HepG2 (cell line): ENCODE results near the gene MIEF1. TPM values are rescaled to one million over a fixed set of nuclear protein-coding genes. Genes with fewer than 3 reads are reported as not detected.
A peak's percentile ranks its signal among the peaks of the same experiment; 100 is the strongest.

Source experiments
- BRD4 ChIP-seq: sonication (generic); formaldehyde crosslinking; IDR thresholded peaks from 2 replicates; pipeline ENCODE4 v1.4.0; 2020; ENCODE audit warnings: missing genetic modification reagents
- ETS1 ChIP-seq: sonication (generic); formaldehyde crosslinking; IDR thresholded peaks from 2 replicates; pipeline ENCODE4 v1.4.0; 2020; ENCODE audit warnings: missing genetic modification reagents
- FOXM1 ChIP-seq: sonication (generic); formaldehyde crosslinking; IDR thresholded peaks from 2 replicates; pipeline ENCODE4 v1.5.0; 2020; ENCODE audit warnings: missing genetic modification reagents
- FOXO1 ChIP-seq: sonication (generic); formaldehyde crosslinking; IDR thresholded peaks from 2 replicates; pipeline ENCODE4 v1.4.0; 2020; ENCODE audit warnings: missing genetic modification reagents
- HNF4A ChIP-seq: sonication (generic); formaldehyde crosslinking; IDR thresholded peaks from 2 replicates; pipeline ENCODE4 v1.4.0; 2020; ENCODE audit warnings: missing genetic modification reagents
- KDM1A ChIP-seq: IDR thresholded peaks from 2 replicates; pipeline ENCODE4 v1.6.1; 2016; ENCODE audit warnings: missing compliant biosample characterization
- NFE2L1 ChIP-seq: sonication (generic); formaldehyde crosslinking; IDR thresholded peaks from 2 replicates; pipeline ENCODE4 v1.4.0; 2020; ENCODE audit warnings: missing genetic modification reagents, mild to moderate bottlenecking, borderline replicate concordance
- PLSCR1 ChIP-seq: sonication (generic); formaldehyde crosslinking; IDR thresholded peaks from 2 replicates; pipeline ENCODE4 v1.5.0; 2020; ENCODE audit warnings: missing genetic modification reagents, mild to moderate bottlenecking, borderline replicate concordance
- STAT5B ChIP-seq: sonication (generic); formaldehyde crosslinking; IDR thresholded peaks from 2 replicates; pipeline ENCODE4 v1.4.0; 2020; ENCODE audit warnings: missing genetic modification reagents
- TERF1 ChIP-seq: sonication (generic); formaldehyde crosslinking; IDR thresholded peaks from 2 replicates; pipeline ENCODE4 v1.8.0; 2022; ENCODE audit warnings: mild to moderate bottlenecking, missing genetic modification reagents, moderate library complexity
- TRIM24 ChIP-seq: sonication (generic); formaldehyde crosslinking; IDR thresholded peaks from 2 replicates; pipeline ENCODE4 v1.8.0; 2022; ENCODE audit warnings: mild to moderate bottlenecking, missing genetic modification reagents
- U2AF1 ChIP-seq: fragments of 200-400 bp; formaldehyde crosslinking; optimal IDR thresholded peaks from 2 replicates; pipeline ENCODE3; 2017; ENCODE audit warnings: mild to moderate bottlenecking, low read depth, low read length
- ZNF17 ChIP-seq: sonication (generic); formaldehyde crosslinking; IDR thresholded peaks from 2 replicates; pipeline ENCODE4 v1.5.0; 2020; ENCODE audit warnings: mild to moderate bottlenecking, missing genetic modification reagents
- ZNF660 ChIP-seq: sonication (generic); formaldehyde crosslinking; IDR thresholded peaks from 2 replicates; pipeline ENCODE4 v1.5.1; 2020; ENCODE audit warnings: mild to moderate bottlenecking, low read depth, missing genetic modification reagents, borderline replicate concordance
- ZNF75D ChIP-seq: sonication (generic); formaldehyde crosslinking; IDR thresholded peaks from 2 replicates; pipeline ENCODE4 v1.8.1; 2023; ENCODE audit warnings: missing genetic modification reagents, mild to moderate bottlenecking, borderline replicate concordance
- ZNF891 ChIP-seq: sonication (generic); formaldehyde crosslinking; IDR thresholded peaks from 2 replicates; pipeline ENCODE4 v1.5.0; 2020; ENCODE audit warnings: mild to moderate bottlenecking, missing genetic modification reagents
- polyA plus RNA-seq, 8 experiments: library from polyadenylated mRNA; depleted of rRNA in 3 of 8; stranded (reverse) in 7 of 8; unstranded in 1 of 8; fragments of >200 nt; fragmentation: Illumina TruSeq in 4 of 8; extraction: Trizol in 4 of 8; gene quantifications; 2 replicates each; pipeline versions ENCODE4 v1.2.1 to v1.2.3, GENCODE V29; 2011 to 2016; ENCODE audit warnings: low read depth in 4 of 8, missing spikeins in 1 of 8, mixed read lengths in 1 of 8; ENCODE audit not compliant: insufficient read depth in 1 of 8
- total RNA-seq, 5 experiments: library from RNA; depleted of rRNA; stranded (reverse); fragments of >200 nt; fragmentation: Illumina TruSeq; extraction: Trizol; gene quantifications; 2 replicates each; pipeline ENCODE4 v1.2.3, GENCODE V29; 2016; ENCODE audit warnings: low read depth in 1 of 5
- TF ChIP-seq, protein P1 (sequence below): sonication (generic); formaldehyde crosslinking; IDR thresholded peaks from 2 replicates; pipeline ENCODE4 v1.5.0; 2020; ENCODE audit warnings: missing genetic modification reagents
- TF ChIP-seq, protein P2 (sequence below): sonication (generic); formaldehyde crosslinking; IDR thresholded peaks from 2 replicates; pipeline ENCODE4 v1.5.0; 2020; ENCODE audit warnings: mild to moderate bottlenecking, missing genetic modification reagents, borderline replicate concordance

The MIEF1 gene
- total and polyA plus RNA-seq, 2 of the 13 experiments (the other 11 are each of a cell fraction or from before 2014, with no cell fraction given) = 21.7 to 34.8 TPM

DNA sequence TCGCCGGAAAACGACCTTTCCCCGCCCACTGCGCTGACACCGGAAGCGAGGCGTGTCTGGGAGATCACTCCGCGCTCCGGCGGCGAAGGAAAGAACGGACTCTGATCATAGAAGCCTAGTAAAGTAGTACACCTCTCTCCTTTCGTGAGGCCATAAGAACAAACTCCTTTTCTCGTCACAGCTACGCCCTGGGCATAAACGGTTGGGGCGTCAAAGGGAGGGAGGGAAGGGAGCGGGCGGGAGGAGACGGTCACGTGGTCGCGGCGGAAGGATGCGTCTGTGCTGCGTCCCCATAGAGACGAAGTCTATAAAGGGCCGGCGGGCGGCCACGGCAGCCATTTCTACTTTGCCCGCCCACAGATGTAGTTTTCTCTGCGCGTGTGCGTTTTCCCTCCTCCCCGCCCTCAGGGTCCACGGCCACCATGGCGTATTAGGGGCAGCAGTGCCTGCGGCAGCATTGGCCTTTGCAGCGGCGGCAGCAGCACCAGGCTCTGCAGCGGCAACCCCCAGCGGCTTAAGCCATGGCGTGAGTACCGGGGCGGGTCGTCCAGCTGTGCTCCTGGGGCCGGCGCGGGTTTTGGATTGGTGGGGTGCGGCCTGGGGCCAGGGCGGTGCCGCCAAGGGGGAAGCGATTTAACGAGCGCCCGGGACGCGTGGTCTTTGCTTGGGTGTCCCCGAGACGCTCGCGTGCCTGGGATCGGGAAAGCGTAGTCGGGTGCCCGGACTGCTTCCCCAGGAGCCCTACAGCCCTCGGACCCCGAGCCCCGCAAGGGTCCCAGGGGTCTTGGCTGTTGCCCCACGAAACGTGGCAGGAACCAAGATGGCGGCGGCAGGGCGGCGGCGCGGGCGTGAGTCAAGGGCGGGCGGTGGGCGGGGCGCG is 18.4 kb downstream of the MIEF1 start, which contains the start of gene ATF4 (continued):
- TF ChIP-seq, protein P1, sequence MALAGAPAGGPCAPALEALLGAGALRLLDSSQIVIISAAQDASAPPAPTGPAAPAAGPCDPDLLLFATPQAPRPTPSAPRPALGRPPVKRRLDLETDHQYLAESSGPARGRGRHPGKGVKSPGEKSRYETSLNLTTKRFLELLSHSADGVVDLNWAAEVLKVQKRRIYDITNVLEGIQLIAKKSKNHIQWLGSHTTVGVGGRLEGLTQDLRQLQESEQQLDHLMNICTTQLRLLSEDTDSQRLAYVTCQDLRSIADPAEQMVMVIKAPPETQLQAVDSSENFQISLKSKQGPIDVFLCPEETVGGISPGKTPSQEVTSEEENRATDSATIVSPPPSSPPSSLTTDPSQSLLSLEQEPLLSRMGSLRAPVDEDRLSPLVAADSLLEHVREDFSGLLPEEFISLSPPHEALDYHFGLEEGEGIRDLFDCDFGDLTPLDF (CRISPR knock-in tag) = 0 out of 2 replicates have a peak, but pooled peaks have one; percentile 14
- TF ChIP-seq U2AF1 = no peak
- no peak; the same call in 1 of the 2 replicates for TF ChIP-seq ETS1 (CRISPR knock-in tag)
- no peak for TF ChIP-seq TERF1 (CRISPR knock-in tag)
- peak; percentile 33; the same call in 1 of the 2 replicates for TF ChIP-seq KDM1A (CRISPR knock-in tag)
- no peak for TF ChIP-seq ZNF17 (CRISPR knock-in tag)
- TF ChIP-seq STAT5B (CRISPR knock-in tag) = 0 out of 2 replicates have a peak, but pooled peaks have one; percentile 37
- 0 out of 2 replicates have a peak, but pooled peaks have one; percentile 36 for TF ChIP-seq ZNF660 (CRISPR knock-in tag)
- TF ChIP-seq ZNF75D (CRISPR knock-in tag) = no peak
- TF ChIP-seq, protein P2, sequence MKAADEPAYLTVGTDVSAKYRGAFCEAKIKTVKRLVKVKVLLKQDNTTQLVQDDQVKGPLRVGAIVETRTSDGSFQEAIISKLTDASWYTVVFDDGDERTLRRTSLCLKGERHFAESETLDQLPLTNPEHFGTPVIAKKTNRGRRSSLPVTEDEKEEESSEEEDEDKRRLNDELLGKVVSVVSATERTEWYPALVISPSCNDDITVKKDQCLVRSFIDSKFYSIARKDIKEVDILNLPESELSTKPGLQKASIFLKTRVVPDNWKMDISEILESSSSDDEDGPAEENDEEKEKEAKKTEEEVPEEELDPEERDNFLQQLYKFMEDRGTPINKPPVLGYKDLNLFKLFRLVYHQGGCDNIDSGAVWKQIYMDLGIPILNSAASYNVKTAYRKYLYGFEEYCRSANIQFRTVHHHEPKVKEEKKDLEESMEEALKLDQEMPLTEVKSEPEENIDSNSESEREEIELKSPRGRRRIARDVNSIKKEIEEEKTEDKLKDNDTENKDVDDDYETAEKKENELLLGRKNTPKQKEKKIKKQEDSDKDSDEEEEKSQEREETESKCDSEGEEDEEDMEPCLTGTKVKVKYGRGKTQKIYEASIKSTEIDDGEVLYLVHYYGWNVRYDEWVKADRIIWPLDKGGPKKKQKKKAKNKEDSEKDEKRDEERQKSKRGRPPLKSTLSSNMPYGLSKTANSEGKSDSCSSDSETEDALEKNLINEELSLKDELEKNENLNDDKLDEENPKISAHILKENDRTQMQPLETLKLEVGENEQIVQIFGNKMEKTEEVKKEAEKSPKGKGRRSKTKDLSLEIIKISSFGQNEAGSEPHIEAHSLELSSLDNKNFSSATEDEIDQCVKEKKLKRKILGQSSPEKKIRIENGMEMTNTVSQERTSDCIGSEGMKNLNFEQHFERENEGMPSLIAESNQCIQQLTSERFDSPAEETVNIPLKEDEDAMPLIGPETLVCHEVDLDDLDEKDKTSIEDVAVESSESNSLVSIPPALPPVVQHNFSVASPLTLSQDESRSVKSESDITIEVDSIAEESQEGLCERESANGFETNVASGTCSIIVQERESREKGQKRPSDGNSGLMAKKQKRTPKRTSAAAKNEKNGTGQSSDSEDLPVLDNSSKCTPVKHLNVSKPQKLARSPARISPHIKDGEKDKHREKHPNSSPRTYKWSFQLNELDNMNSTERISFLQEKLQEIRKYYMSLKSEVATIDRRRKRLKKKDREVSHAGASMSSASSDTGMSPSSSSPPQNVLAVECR = peak; percentile 67; the same call in 1 of the 2 replicates
- TF ChIP-seq BRD4 (CRISPR knock-in tag) = peak; percentile 90
- no peak for TF ChIP-seq PLSCR1 (CRISPR knock-in tag)
- TF ChIP-seq HNF4A (CRISPR knock-in tag) = no peak
- TF ChIP-seq TRIM24 = no peak
- TF ChIP-seq FOXO1 = peak; percentile 59; the same call in 1 of the 2 replicates
- TF ChIP-seq ZNF891 (CRISPR knock-in tag) = no peak; the same call in 1 of the 2 replicates
- 0 out of 2 replicates have a peak, but pooled peaks have one; percentile 41 for TF ChIP-seq FOXM1 (CRISPR knock-in tag)
- TF ChIP-seq NFE2L1 (CRISPR knock-in tag) = peak; percentile 89; the same call in 1 of the 2 replicates
